ENCODE results near the gene MTHFD1.

DNA sequence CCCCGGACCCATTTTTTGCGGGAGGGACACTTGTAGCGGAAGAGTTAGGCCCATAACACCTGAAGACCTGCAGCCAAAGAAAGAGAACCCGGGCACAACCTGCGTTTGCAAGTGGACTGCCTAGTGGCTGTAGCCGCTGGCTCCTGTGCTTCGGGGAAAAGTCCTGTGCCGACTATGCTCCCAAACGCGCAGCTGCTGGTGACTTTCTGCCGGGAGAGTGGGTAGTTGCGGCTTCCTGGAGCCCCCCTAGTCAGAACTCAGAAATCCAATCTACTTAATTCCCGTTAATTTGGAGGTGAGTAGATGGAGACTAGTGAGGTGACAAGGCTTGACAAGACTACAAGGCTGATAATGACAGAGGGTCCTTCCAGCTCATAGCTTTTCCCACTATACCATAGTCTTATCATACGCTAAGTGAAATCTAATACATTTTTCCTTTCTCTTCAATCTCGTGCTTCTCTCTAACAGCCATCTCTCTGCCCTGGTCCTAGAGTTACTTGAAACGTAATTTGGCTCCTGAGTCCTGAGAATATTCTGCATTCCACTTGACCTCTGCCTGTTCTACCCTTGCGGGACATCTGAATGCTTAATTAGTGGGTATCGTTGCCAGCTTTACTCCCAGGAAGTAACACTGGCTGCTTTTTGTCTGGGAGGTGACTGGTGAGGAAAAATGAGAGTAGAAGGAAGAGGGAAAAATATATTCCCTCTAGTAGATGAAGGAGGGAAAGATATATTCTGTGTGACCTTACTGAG, 556 bp downstream of the MTHFD1 start:
- TF ChIP-seq, protein P1, sequence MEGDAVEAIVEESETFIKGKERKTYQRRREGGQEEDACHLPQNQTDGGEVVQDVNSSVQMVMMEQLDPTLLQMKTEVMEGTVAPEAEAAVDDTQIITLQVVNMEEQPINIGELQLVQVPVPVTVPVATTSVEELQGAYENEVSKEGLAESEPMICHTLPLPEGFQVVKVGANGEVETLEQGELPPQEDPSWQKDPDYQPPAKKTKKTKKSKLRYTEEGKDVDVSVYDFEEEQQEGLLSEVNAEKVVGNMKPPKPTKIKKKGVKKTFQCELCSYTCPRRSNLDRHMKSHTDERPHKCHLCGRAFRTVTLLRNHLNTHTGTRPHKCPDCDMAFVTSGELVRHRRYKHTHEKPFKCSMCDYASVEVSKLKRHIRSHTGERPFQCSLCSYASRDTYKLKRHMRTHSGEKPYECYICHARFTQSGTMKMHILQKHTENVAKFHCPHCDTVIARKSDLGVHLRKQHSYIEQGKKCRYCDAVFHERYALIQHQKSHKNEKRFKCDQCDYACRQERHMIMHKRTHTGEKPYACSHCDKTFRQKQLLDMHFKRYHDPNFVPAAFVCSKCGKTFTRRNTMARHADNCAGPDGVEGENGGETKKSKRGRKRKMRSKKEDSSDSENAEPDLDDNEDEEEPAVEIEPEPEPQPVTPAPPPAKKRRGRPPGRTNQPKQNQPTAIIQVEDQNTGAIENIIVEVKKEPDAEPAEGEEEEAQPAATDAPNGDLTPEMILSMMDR (optimal IDR thresholded peaks at IDR 0.05 in 1 of 3, IDR thresholded peaks at IDR 0.05 in 1 of 3, conservative IDR thresholded peaks at IDR 0.05 in 1 of 3; ENCODE audit: extremely low read depth in 1 of 3, insufficient read depth in 2 of 3, low read length in 3 of 3), result no peak
- TF ChIP-seq EZH2 (IDR thresholded peaks at IDR 0.05; ENCODE audit: low read length), result no peak
